Activated CD8-positive, alpha-beta T cell treated with anti-CD3 and anti-CD28 coated beads for 36 hours (primary cell): ENCODE measurements around the gene KRTAP5-2. TPM values are rescaled to one million over a fixed set of nuclear protein-coding genes. Genes with fewer than 3 reads are reported as not detected.

Experiments
- ATAC-seq: fragments of 200-7000 bp; cut with Tn5 transposase; one replicate; pipeline ENCODE4 v1.10.0; 2021; ENCODE audit warnings: mild to moderate bottlenecking, moderate library complexity
- CTCF ChIA-PET: fragments of 350-600 bp; sonication (Branson Sonifier 250); formaldehyde crosslinking; loops from one replicate; lab custom pipeline; 2021; ENCODE audit warnings: antibody characterized with exemption; lab: Charles Lee
- POLR2A ChIA-PET: fragments of 350-600 bp; sonication (Branson Sonifier 250); formaldehyde crosslinking; loops from one replicate; lab custom pipeline; 2021; ENCODE audit warnings: antibody characterized with exemption; lab: Charles Lee
- DNase-seq: peaks from one replicate; pipeline ENCODE4 v3.0.0-alpha.2; 2020
- H3K27ac Mint-ChIP-seq: one replicate; pipeline ENCODE4 v1.8.0; 2021; ENCODE audit warnings: mild to moderate bottlenecking, mixed read lengths
- H3K27me3 Mint-ChIP-seq: one replicate; pipeline ENCODE4 v1.8.0; 2021; ENCODE audit warnings: mixed read lengths
- H3K36me3 Mint-ChIP-seq: one replicate; pipeline ENCODE4 v1.8.0; 2021; ENCODE audit warnings: low read depth, mixed read lengths
- H3K4me1 Mint-ChIP-seq: one replicate; pipeline ENCODE4 v1.8.0; 2021; ENCODE audit warnings: low read depth, mixed read lengths
- H3K4me3 Mint-ChIP-seq: one replicate; pipeline ENCODE4 v1.8.0; 2021; ENCODE audit warnings: mild to moderate bottlenecking, moderate library complexity, mixed read lengths
- H3K9me3 Mint-ChIP-seq: one replicate; pipeline ENCODE4 v1.8.0; 2021; ENCODE audit warnings: mixed read lengths
- intact Hi-C: fragments of 100-400 bp; cut with micrococcal nuclease; formaldehyde crosslinking; loops from one replicate; pipeline ENCODE4 v1.10.0; 2022
- total RNA-seq, 2 experiments: library from RNA; stranded (reverse); gene quantifications; one replicate each; pipeline ENCODE4 v1.2.3, GENCODE V29; 2021
- TF ChIP-seq, protein P1 (sequence below): fragments of 200-600 bp; IDR thresholded peaks from one replicate; pipeline ENCODE4 v1.8.0; 2022; ENCODE audit warnings: antibody characterized with exemption, mild to moderate bottlenecking

The KRTAP5-2 gene
- total RNA-seq, 2 experiments from 2014 or later = not detected

DNA sequence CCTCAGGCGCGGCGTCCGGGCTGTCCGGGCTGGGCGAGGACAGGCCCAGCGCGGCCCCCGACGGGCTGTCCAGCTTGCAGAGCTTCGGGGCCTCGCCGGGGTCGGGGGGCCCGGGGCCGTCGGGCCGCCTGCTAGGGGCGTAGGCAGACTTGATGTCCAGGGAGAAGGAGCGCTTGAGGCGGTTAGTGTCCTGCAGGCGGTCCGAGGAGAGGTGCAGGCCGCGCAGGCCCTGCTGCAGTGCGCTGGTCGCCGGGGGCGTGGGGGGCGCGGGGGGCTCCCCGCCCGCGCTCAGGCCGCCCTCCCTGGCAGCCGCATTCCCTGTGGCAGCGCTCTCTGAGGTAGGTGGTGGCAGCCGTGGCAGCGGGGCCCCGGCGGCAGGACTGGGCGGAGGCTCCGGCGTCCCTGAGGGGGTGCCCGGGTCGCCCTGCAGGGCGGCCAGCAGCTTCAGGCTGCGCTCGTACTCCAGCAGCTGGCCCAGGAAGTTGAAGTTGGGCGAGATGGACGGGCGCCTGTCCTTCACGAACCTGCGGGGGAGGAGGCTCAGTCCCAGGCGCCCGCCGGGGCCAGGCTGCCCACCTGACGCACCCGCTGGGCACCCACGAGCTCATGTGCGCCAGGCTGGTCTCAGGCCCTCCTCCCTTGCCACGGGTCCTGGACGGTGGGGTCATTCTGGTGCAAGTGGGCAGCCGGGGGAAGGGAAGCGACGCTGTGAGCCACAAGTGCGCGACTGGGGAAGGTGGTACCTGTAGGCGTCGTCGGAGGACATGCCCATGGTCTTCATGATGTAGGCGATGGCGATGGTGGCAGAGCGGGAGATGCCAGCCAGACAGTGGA lies 40.8 kb downstream of the KRTAP5-2 start:
- Mint-ChIP-seq H3K27me3 (peaks cover 4% of the 10 kb centered on the region), H3K9me3 (no peaks in the 10 kb centered on the region), H3K36me3 (peaks cover 2% of the 10 kb centered on the region), H3K27ac (no peak overlapping the region), H3K4me1 (no peaks in the 10 kb centered on the region), H3K4me3 (no peak overlapping the region)
- TF ChIP-seq, protein P1, sequence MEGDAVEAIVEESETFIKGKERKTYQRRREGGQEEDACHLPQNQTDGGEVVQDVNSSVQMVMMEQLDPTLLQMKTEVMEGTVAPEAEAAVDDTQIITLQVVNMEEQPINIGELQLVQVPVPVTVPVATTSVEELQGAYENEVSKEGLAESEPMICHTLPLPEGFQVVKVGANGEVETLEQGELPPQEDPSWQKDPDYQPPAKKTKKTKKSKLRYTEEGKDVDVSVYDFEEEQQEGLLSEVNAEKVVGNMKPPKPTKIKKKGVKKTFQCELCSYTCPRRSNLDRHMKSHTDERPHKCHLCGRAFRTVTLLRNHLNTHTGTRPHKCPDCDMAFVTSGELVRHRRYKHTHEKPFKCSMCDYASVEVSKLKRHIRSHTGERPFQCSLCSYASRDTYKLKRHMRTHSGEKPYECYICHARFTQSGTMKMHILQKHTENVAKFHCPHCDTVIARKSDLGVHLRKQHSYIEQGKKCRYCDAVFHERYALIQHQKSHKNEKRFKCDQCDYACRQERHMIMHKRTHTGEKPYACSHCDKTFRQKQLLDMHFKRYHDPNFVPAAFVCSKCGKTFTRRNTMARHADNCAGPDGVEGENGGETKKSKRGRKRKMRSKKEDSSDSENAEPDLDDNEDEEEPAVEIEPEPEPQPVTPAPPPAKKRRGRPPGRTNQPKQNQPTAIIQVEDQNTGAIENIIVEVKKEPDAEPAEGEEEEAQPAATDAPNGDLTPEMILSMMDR = no peak
- POLR2A ChIA-PET = interaction anchor here (1.4 kb wide), 1 partner anchor 28 kb away, joined by 3 read pairs; no protein-coding TSS in a partner anchor
- intact Hi-C loops = no loop called here
- CTCF ChIA-PET = interaction anchor here (1.5 to 2.8 kb wide), 4 partner anchors 10 to 18 kb away, joined by 3 to 12 read pairs (median 9); no protein-coding TSS in a partner anchor
- no peak for DNase-seq
- no peak for ATAC-seq

DNA sequence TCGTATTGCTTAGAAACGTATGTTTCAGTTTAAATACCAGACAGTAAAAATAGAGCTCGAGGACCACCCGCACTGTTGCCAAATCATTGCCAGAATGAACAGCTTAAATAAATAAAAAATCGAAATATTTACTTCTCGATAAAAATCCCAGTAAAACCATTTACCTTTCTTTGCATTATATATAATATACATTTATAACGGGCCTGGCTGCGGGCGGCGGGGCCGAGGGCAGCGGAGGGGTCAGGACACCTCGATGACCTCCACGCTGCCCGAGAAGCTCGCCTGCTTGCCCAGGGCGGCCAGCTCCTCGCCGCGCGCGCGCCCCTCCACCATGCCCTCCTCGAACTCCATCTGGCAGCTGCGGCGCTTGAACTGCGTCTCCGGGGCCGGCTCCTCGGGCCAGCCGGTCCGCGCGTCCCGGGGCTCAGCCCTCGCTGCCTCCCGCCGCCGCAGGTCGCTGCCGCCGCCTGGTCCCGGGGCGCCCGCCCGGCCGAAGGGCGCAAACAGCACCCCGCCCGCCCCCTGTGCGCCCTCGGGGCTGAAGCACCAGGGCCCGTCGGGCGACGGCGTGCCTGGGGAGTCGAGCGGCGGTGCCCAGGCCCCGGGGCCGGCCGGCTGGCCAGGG lies 41.7 kb downstream of the KRTAP5-2 start:
- intact Hi-C loops = no loop called here
- H3K36me3 Mint-ChIP-seq = peaks cover 2% of the 10 kb centered on the region
- no peaks in the 10 kb centered on the region for H3K4me1 Mint-ChIP-seq
- CTCF ChIA-PET = interaction anchor here (1.5 to 2.8 kb wide), 2 partner anchors 10 to 18 kb away, joined by 3 to 9 read pairs; no protein-coding TSS in a partner anchor
- DNase-seq (no peak), ATAC-seq (no peak)
- peaks cover 4% of the 10 kb centered on the region for H3K27me3 Mint-ChIP-seq
- TF ChIP-seq, protein P1 = no peak
- no peak overlapping the region for H3K27ac Mint-ChIP-seq
- POLR2A ChIA-PET = no interaction called here
- no peak overlapping the region for H3K4me3 Mint-ChIP-seq
- H3K9me3 Mint-ChIP-seq = no peaks in the 10 kb centered on the region

DNA sequence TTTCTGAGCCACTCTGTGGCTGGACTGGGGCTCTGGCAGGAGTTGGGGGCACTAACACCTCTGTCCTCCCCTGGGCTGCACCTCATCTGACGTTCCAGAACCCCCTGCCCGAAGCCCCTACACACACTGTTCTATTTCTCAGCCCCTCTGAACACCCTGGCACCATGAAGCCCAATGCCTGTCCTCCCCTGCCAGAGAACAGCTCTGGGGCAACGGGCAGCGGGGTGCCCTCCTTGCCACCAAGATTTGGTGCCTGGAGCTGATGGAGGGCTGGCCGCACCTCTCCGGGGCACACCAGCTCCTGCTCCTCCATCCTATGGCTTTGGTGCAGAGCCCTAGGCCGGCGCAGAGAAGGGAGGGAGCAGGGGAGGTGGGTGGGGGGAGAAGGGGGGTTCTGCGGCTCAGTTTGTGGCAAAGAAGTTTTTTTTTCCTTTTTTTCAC lies 42.4 kb downstream of the KRTAP5-2 start:
- ATAC-seq (no peak), DNase-seq (no peak)
- no peak overlapping the region for H3K27ac Mint-ChIP-seq
- peaks cover 4% of the 10 kb centered on the region for H3K27me3 Mint-ChIP-seq
- CTCF ChIA-PET = interaction anchor here (1.5 to 2.8 kb wide), 2 partner anchors 9 to 19 kb away, joined by 3 to 9 read pairs; no protein-coding TSS in a partner anchor
- H3K36me3 Mint-ChIP-seq = peaks cover 2% of the 10 kb centered on the region
- no peaks in the 10 kb centered on the region for H3K9me3 Mint-ChIP-seq
- no peaks in the 10 kb centered on the region for H3K4me1 Mint-ChIP-seq
- POLR2A ChIA-PET = no interaction called here
- TF ChIP-seq, protein P1 = no peak
- H3K4me3 Mint-ChIP-seq = no peak overlapping the region
- intact Hi-C loops = no loop called here

DNA sequence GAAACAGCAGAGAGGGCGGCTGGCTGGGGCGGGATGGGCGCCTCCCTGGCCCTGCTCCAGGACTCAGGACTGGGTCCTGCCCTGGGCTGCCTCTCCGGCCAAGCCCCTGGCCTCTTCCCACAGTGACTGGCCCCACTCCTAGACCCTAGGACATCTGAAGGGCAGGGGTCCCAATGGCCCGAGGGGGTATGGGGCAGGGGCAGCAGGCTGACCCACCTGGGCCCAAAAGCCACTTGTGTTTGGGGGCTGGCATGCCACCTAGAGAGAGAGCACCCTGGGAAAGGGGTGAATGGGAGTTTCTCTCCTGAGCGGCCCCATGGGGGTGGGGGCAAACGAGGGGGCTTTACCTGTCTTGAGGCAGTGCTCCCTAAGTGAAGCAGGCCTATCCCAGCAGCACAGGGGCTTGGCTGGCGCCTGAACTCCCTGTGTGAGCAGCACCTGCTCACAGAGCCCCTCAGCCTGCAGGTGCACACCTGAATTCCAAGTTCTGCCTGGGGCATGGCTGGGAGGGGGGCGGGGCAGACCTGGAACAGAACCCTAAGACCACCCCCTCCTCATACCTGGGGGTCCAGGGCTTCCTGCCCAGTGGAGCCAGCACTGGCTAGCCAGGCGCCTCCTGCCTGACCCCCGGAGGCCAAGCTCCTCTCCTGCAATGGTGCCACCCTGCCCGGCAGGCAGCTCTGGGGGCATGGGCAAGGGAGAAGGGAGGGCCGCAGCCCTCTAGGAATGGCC lies 42.9 kb downstream of the KRTAP5-2 start:
- no peaks in the 10 kb centered on the region for H3K9me3 Mint-ChIP-seq
- intact Hi-C loops = no loop called here
- TF ChIP-seq, protein P1 = no peak
- peaks cover 4% of the 10 kb centered on the region for H3K27me3 Mint-ChIP-seq
- ATAC-seq (no peak), DNase-seq (no peak)
- H3K27ac Mint-ChIP-seq = no peak overlapping the region
- CTCF ChIA-PET = interaction anchor here (1.5 to 2.8 kb wide), 2 partner anchors 8 to 20 kb away, joined by 3 to 9 read pairs; no protein-coding TSS in a partner anchor
- peaks cover 2% of the 10 kb centered on the region for H3K36me3 Mint-ChIP-seq
- POLR2A ChIA-PET = no interaction called here
- no peak overlapping the region for H3K4me3 Mint-ChIP-seq
- H3K4me1 Mint-ChIP-seq = no peaks in the 10 kb centered on the region
